Body of pancreas (tissue), 4 donors: ENCODE measurements around the gene YARS1. TPM values are rescaled to one million over a fixed set of nuclear protein-coding genes. Genes with fewer than 3 reads are reported as not detected.
"Not testable (repeated sequence)": the region's sequence is repeated elsewhere in the genome, so short reads cannot be mapped to it uniquely, and the experiment has no call there.

Experiments used
- ATAC-seq: fragments of 150-250 bp; one replicate; pipeline ENCODE4 v1.9.1; 2016
- DNase-seq, 4 donors: peaks; one replicate each; pipeline ENCODE4 v3.0.0-alpha.2; 2019
- H3K27ac ChIP-seq, 4 donors: fragments of 200-600 bp; sonication (generic); 1 replicate in 3 of 4; 2 replicates in 1 of 4; pipeline versions ENCODE4 v1.5.1 to v1.6.1; 2016 to 2019; ENCODE audit warnings: mild to moderate bottlenecking in 1 of 4, mixed read lengths in 1 of 4, moderate library complexity in 1 of 4
- H3K27me3 ChIP-seq, 2 donors: fragments of 200-600 bp; sonication (generic); one replicate each; pipeline ENCODE4 v1.6.0; 2016; ENCODE audit warnings: mild to moderate bottlenecking in 1 of 2
- H3K36me3 ChIP-seq, 2 donors: fragments of 200-600 bp; sonication (generic); replicated peaks in 1 of 2; 2 replicates each; pipeline ENCODE4 v1.5.1; 2016; ENCODE audit warnings: low read depth in 2 of 2; ENCODE audit not compliant: insufficient read depth in 1 of 2
- H3K4me1 ChIP-seq: fragments of 200-600 bp; sonication (generic); one replicate; pipeline ENCODE4 v1.6.0; 2016
- H3K4me3 ChIP-seq, 2 donors: fragments of 200-600 bp; sonication (generic); 1 replicate in 1 of 2; 2 replicates in 1 of 2; pipeline ENCODE4 v1.5.1; 2016 to 2019
- H3K9me3 ChIP-seq, 3 donors: fragments of 200-600 bp; sonication (generic); 1 replicate in 2 of 3; 2 replicates in 1 of 3; pipeline ENCODE4 v1.5.1; 2016
- POLR2A ChIP-seq, 3 donors: fragments of 450-650 bp; IDR thresholded peaks; one replicate each; pipeline ENCODE4 v1.6.1; 2016; ENCODE audit warnings: antibody characterized with exemption in 3 of 3, mild to moderate bottlenecking in 2 of 3
- whole genome bisulfite sequencing, 2 donors: methylation state at CpG; one replicate each; pipeline ENCODE4 v1.1.5; 2017; 5-methylcytosine and 5-hydroxymethylcytosine counted together
- intact Hi-C: fragments of 100-400 bp; cut with DNase I; formaldehyde crosslinking; loops from one replicate; pipeline ENCODE4 v1.15.1; 2023
- total RNA-seq, 2 donors: library from RNA; depleted of rRNA; stranded (reverse); fragments of >200 nt; gene quantifications; one replicate each; pipeline ENCODE4 v1.1.0, GENCODE V29; 2016
- TF ChIP-seq, protein P1 (sequence below), 7 experiments: fragments of 450-650 bp in 4 of 7; fragments of 200-600 bp in 3 of 7; sonication (generic) in 3 of 7; IDR thresholded peaks; one replicate each; pipeline ENCODE4 v1.5.1; 2016 to 2019; ENCODE audit warnings: antibody characterized with exemption in 7 of 7

YARS1 gene
- total RNA-seq, 2 donors from 2014 or later, result 40.2 to 76.8 TPM

DNA sequence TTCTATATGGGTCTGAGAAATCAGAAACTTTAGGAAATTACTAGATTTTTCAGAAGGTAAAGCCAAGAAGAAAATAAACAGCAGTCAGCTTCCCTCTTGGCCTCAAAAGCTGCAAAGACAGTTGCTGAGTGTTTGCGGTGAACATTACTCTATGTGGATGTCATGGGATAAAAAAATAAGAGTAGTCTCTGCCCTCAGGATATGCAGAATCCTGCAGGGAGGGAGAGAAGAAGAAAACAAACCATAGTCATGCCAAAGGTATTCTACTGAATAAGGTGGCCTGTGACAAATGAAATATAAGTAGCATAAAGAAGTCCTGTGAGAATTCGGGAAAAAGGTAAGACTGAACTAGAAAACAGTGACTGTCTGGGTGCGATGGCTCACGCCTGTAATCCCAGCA is 19.0 kb downstream of the YARS1 start:
- WGBS, 2 donors, result 90 to 97% methylated on average over 4 of the region's 4 CpGs
- H3K9me3 ChIP-seq, result no peaks in the 10 kb centered on the region
- no peak for DNase-seq
- no peak overlapping the region for H3K4me3 ChIP-seq
- TF ChIP-seq, protein P1, sequence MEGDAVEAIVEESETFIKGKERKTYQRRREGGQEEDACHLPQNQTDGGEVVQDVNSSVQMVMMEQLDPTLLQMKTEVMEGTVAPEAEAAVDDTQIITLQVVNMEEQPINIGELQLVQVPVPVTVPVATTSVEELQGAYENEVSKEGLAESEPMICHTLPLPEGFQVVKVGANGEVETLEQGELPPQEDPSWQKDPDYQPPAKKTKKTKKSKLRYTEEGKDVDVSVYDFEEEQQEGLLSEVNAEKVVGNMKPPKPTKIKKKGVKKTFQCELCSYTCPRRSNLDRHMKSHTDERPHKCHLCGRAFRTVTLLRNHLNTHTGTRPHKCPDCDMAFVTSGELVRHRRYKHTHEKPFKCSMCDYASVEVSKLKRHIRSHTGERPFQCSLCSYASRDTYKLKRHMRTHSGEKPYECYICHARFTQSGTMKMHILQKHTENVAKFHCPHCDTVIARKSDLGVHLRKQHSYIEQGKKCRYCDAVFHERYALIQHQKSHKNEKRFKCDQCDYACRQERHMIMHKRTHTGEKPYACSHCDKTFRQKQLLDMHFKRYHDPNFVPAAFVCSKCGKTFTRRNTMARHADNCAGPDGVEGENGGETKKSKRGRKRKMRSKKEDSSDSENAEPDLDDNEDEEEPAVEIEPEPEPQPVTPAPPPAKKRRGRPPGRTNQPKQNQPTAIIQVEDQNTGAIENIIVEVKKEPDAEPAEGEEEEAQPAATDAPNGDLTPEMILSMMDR (IDR thresholded peaks at IDR 0.05), result no peak
- no peak for TF ChIP-seq POLR2A (IDR thresholded peaks at IDR 0.05)
- intact Hi-C loops, result no loop called here
- no peaks in the 10 kb centered on the region for H3K4me1 ChIP-seq
- no peaks in the 10 kb centered on the region for H3K27me3 ChIP-seq
- peaks cover 0 to under 1% of the 10 kb centered on the region in 2 donors for H3K36me3 ChIP-seq
- ATAC-seq, result no peak
- H3K27ac ChIP-seq, result no peak overlapping the region

DNA sequence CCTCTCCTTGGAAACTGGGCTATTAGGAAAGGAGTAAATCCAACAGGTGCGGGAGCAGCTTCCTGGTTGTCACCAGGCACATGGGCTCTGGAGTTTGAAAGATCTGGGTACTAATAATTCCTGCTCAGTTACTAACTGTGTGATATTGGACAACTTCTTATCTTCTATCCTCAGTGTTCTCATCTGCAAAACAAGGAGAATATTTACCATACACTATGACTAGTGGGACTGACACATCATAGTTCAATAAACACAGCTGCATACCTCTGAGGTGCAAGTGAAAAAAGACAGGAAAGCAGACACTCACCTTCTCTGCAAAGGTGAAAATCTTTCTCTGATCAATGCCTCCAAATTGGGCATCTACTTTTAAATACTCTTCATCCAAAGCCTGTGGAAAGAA is 19.7 kb downstream of the YARS1 start:
- Histone ChIP-seq H3K36me3 (no peaks in the 10 kb centered on the region), H3K4me3 (no peak overlapping the region), H3K4me1 (no peaks in the 10 kb centered on the region), H3K27ac (no peak overlapping the region), H3K9me3 (no peaks in the 10 kb centered on the region), H3K27me3 (no peaks in the 10 kb centered on the region)
- ATAC-seq, result no peak
- DNase-seq, result no peak
- intact Hi-C loops, result no loop called here
- TF ChIP-seq, protein P1 (IDR thresholded peaks at IDR 0.05), result no peak
- TF ChIP-seq POLR2A (IDR thresholded peaks at IDR 0.05), result no peak
- WGBS, 2 donors, result 85 to 100% methylated on average over 1 of the region's 1 CpG

- intact Hi-C loops, H3K27ac ChIP-seq, H3K4me1 ChIP-seq, H3K9me3 ChIP-seq, DNase-seq, H3K36me3 ChIP-seq, H3K27me3 ChIP-seq, H3K4me3 ChIP-seq, ATAC-seq: not testable (repeated sequence)
- WGBS, 2 donors, result 95 to 96% methylated on average over 4 of the region's 4 CpGs
Observed at GRCh38 chr1:32795763-32796162, 21.4 kb downstream of the YARS1 start.

DNA sequence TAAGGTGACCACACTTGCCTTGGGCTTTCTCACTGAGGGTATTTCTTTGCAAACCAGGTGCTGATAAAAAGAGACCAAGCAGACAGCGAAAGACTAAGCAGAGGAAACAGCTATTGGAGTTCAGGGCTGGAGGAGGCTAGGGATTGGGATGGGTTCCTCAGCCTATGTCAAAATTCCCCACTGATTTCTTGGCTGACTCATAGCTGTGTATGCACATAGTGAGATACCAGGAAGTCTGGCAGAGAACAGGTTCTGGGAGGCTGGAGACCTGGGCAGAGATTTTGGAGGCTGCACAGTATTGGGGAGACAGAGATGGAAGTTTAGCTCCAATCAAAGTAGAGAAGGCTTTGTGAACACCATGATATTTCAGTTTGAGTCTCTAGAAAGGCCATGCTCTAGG is 25.3 kb downstream of the YARS1 start:
- Histone ChIP-seq H3K4me1 (peaks cover 7% of the 10 kb centered on the region), H3K27me3 (no peaks in the 10 kb centered on the region), H3K36me3 (peaks cover 0 to 5% of the 10 kb centered on the region in 2 donors), H3K9me3 (no peaks in the 10 kb centered on the region), H3K27ac (no peak overlapping the region), H3K4me3 (no peak overlapping the region)
- WGBS, 2 donors, result 90 to 95% methylated on average over 1 of the region's 1 CpG
- ATAC-seq (no peak), DNase-seq (no peak)
- TF ChIP-seq, protein P1 (IDR thresholded peaks at IDR 0.05), result no peak
- TF ChIP-seq POLR2A (IDR thresholded peaks at IDR 0.05), result no peak
- intact Hi-C loops, result no loop called here

GRCh38 chr1:32789356-32789755 is 27.8 kb downstream of the YARS1 start:
- intact Hi-C loops, H3K4me3 ChIP-seq, DNase-seq, H3K9me3 ChIP-seq, H3K4me1 ChIP-seq, H3K27me3 ChIP-seq: not testable (repeated sequence)
- 43 to 58% methylated on average over 2 of the region's 2 CpGs for WGBS, 2 donors
- ATAC-seq, result peak; percentile 84
- Histone ChIP-seq H3K36me3 (peaks cover 0 to 11% of the 10 kb centered on the region in 2 donors), H3K27ac (peak overlapping the region in 1 of 4 donors; percentile 51)

- peaks cover 2 to 15% of the 10 kb centered on the region in 2 donors for H3K36me3 ChIP-seq
- WGBS, 2 donors, result 55 to 62% methylated on average over 4 of the region's 4 CpGs
- no peak overlapping the region for H3K27ac ChIP-seq
- DNase-seq, result no peak
- no peak overlapping the region for H3K4me3 ChIP-seq
- ATAC-seq, result peak; percentile 29
- intact Hi-C loops, result no loop called here
- H3K9me3 ChIP-seq, result no peaks in the 10 kb centered on the region
- peaks cover 7% of the 10 kb centered on the region for H3K4me1 ChIP-seq
- no peaks in the 10 kb centered on the region for H3K27me3 ChIP-seq
- TF ChIP-seq, protein P1 (IDR thresholded peaks at IDR 0.05), result peak in 5 of 7 experiments; percentile 17 to 42 (median 38)
- TF ChIP-seq POLR2A (IDR thresholded peaks at IDR 0.05), result no peak
Observed at GRCh38 chr1:32786856-32787255, 30.3 kb downstream of the YARS1 start.
